ENCODE measurements around the gene CCDC171. TPM values are rescaled to one million over a fixed set of nuclear protein-coding genes. Genes with fewer than 3 reads are reported as not detected.

Gene CCDC171
- total RNA-seq, 6 experiments from 2014 or later, result 0.42 to 0.80 (median 0.45) TPM

GRCh38 chr9:15882883-15883282 lies 330.0 kb downstream of the CCDC171 start:
- Histone ChIP-seq H3K4me3 (no peak overlapping the region), H3K27me3 (no peaks in the 10 kb centered on the region), H3K9me3 (no peaks in the 10 kb centered on the region), H3K36me3 (no peaks in the 10 kb centered on the region), H3K4me1 (no peaks in the 10 kb centered on the region), H3K27ac (no peak overlapping the region)
- TF ChIP-seq POLR2A (IDR thresholded peaks at IDR 0.05) (no peak), CTCF (IDR thresholded peaks at IDR 0.05) (no peak)
- intact Hi-C loops (cut with DNase I), result no loop called here
- no peak for DNase-seq
- no peak for ATAC-seq
- WGBS (ENCODE audit: insufficient coverage, low coverage, low lambda C conversion rate, missing lambda C conversion rate), result 87% methylated on average over 3 of the region's 3 CpGs

- intact Hi-C loops (cut with DNase I), result no loop called here
- DNase-seq, result no peak
- Histone ChIP-seq H3K9me3 (no peaks in the 10 kb centered on the region), H3K27ac (no peak overlapping the region), H3K27me3 (no peaks in the 10 kb centered on the region), H3K4me3 (no peak overlapping the region), H3K36me3 (no peaks in the 10 kb centered on the region), H3K4me1 (no peaks in the 10 kb centered on the region)
- 83% methylated on average over 2 of the region's 2 CpGs for WGBS (ENCODE audit: insufficient coverage, low coverage, low lambda C conversion rate, missing lambda C conversion rate)
- ATAC-seq, result no peak
- no peak for TF ChIP-seq CTCF (IDR thresholded peaks at IDR 0.05)
- TF ChIP-seq POLR2A (IDR thresholded peaks at IDR 0.05), result no peak
Observed at GRCh38 chr9:15885464-15885863, 332.6 kb downstream of the CCDC171 start.

- ATAC-seq, result no peak
- Histone ChIP-seq H3K27ac (no peak overlapping the region), H3K4me3 (no peak overlapping the region), H3K4me1 (no peaks in the 10 kb centered on the region), H3K36me3 (no peaks in the 10 kb centered on the region), H3K9me3 (no peaks in the 10 kb centered on the region), H3K27me3 (no peaks in the 10 kb centered on the region)
- intact Hi-C loops (cut with DNase I), result no loop called here
- no peak for DNase-seq
- TF ChIP-seq CTCF (IDR thresholded peaks at IDR 0.05), result no peak
- TF ChIP-seq POLR2A (IDR thresholded peaks at IDR 0.05), result no peak
- WGBS (ENCODE audit: insufficient coverage, low coverage, low lambda C conversion rate, missing lambda C conversion rate), result 90% methylated on average over 1 of the region's 1 CpG
Observed at GRCh38 chr9:15889555-15889954, 336.7 kb downstream of the CCDC171 start.

GRCh38 chr9:15901572-15901971 lies 348.7 kb downstream of the CCDC171 start:
- intact Hi-C loops (cut with DNase I), result no loop called here
- no peaks in the 10 kb centered on the region for H3K36me3 ChIP-seq
- 35% methylated on average over 1 of the region's 1 CpG for WGBS (ENCODE audit: insufficient coverage, low coverage, low lambda C conversion rate, missing lambda C conversion rate)
- DNase-seq, result no peak
- no peak overlapping the region for H3K4me3 ChIP-seq
- TF ChIP-seq CTCF (IDR thresholded peaks at IDR 0.05), result no peak
- TF ChIP-seq POLR2A (IDR thresholded peaks at IDR 0.05), result no peak
- no peak for ATAC-seq
- no peak overlapping the region for H3K27ac ChIP-seq
- no peaks in the 10 kb centered on the region for H3K9me3 ChIP-seq
- H3K27me3 ChIP-seq, result no peaks in the 10 kb centered on the region
- H3K4me1 ChIP-seq, result no peaks in the 10 kb centered on the region

GRCh38 chr9:15909297-15909696 lies 356.5 kb downstream of the CCDC171 start:
- ATAC-seq (no peak), DNase-seq (no peak)
- Histone ChIP-seq H3K36me3 (no peaks in the 10 kb centered on the region), H3K9me3 (no peaks in the 10 kb centered on the region), H3K27ac (no peak overlapping the region), H3K4me3 (no peak overlapping the region), H3K27me3 (no peaks in the 10 kb centered on the region), H3K4me1 (no peaks in the 10 kb centered on the region)
- TF ChIP-seq CTCF (IDR thresholded peaks at IDR 0.05) (no peak), POLR2A (IDR thresholded peaks at IDR 0.05) (no peak)
- 68% methylated on average over 6 of the region's 6 CpGs for WGBS (ENCODE audit: insufficient coverage, low coverage, low lambda C conversion rate, missing lambda C conversion rate)
- intact Hi-C loops (cut with DNase I), result no loop called here

All from right lobe of liver (tissue), 6 donors.